Fibroblast of the aortic adventitia (primary cell): ENCODE results near the gene PADI2. TPM values are rescaled to one million over a fixed set of nuclear protein-coding genes. Genes with fewer than 3 reads are reported as not detected.

Source experiments
- DNase-seq: peaks from one replicate; pipeline ENCODE4 v3.0.0-alpha.2; 2010; ENCODE audit warnings: low read depth
- H3K4me3 ChIP-seq: 2 replicates; pipeline ENCODE4 v1.5.1; 2011; ENCODE audit warnings: low read depth, mild to moderate bottlenecking, control low read depth, low read length, moderate library complexity
- total RNA-seq: library from RNA; depleted of rRNA; stranded (reverse); fragments of >200 nt; gene quantifications from 2 replicates; pipeline ENCODE4 v1.2.3, GENCODE V29; 2012; ENCODE audit warnings: low replicate concordance
- TF ChIP-seq, protein P1 (sequence below): IDR thresholded peaks from 2 replicates; pipeline ENCODE4 v1.5.1; 2011; ENCODE audit warnings: mild to moderate bottlenecking, low read length, control low read depth, inconsistent platforms; ENCODE audit not compliant: insufficient read depth

Gene PADI2
- total RNA-seq, 1 donor: 0.09 TPM

DNA sequence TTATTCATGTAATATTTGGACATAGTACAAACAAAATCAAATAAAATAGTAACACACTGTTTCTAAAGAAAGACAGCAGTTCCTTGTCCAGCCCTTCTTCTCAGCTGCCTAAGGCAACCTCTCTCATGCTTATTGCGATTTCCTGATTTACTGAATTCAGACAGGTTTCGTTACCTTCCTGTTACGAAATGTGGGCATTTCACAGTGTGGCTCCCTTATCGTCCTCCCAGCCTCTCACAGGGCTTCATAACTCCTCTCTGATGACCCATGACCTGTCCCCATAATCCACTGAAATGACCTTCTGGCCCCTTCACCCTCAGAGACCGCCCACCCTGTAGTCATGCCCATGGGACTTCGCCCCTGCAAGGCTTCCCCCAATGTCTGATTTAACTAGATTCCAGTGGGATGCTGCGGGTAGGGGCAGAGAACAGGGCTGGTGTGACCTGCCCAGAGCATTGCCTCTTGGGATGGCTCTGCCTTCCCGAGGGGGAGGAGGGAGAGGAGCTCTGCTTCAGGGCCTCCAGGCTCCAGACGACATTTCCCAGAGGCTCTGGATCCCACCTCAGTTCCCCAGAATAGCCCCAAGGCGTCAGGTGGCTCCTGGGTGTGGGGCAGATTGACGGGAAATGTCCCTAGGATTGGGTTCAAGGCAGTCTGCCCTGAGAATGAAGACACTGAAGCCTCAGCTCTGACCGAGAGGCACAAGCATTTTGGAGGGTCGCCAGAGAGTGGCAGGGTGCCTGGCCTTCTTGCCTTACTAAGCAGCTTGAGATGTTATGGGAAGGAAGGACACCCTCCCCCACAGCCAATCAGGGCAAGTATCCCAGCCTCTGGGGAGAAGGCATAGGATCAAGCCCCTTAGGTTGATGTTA lies 20.6 kb downstream of the PADI2 start:
- peak; percentile 8 for DNase-seq
- TF ChIP-seq, protein P1, sequence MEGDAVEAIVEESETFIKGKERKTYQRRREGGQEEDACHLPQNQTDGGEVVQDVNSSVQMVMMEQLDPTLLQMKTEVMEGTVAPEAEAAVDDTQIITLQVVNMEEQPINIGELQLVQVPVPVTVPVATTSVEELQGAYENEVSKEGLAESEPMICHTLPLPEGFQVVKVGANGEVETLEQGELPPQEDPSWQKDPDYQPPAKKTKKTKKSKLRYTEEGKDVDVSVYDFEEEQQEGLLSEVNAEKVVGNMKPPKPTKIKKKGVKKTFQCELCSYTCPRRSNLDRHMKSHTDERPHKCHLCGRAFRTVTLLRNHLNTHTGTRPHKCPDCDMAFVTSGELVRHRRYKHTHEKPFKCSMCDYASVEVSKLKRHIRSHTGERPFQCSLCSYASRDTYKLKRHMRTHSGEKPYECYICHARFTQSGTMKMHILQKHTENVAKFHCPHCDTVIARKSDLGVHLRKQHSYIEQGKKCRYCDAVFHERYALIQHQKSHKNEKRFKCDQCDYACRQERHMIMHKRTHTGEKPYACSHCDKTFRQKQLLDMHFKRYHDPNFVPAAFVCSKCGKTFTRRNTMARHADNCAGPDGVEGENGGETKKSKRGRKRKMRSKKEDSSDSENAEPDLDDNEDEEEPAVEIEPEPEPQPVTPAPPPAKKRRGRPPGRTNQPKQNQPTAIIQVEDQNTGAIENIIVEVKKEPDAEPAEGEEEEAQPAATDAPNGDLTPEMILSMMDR: no peak
- H3K4me3 ChIP-seq: no peak overlapping the region

DNA sequence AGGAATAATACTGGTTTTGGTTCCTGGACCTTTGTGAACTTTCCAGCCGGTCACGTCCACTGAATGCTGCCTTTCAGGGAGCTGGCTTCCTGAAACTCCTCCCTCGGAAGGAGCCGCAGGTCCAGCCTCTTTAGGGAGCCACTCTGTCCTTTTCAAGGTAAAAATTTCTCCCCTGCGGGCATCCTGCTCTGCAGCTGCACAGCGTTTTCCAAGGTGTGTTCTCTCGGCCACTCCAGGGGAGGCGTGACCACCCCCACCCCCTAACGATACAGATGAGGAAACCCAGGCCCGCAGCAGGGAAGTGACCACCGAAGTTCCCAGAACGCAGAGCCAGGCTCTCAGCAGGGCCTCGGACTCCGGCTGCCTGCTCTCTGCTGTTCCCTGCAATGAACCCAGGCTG lies 21.5 kb downstream of the PADI2 start:
- no peak overlapping the region for H3K4me3 ChIP-seq
- TF ChIP-seq, protein P1: no peak
- no peak for DNase-seq

GRCh38 chr1:17097147-17097546 lies 22.1 kb downstream of the PADI2 start:
- DNase-seq: no peak
- TF ChIP-seq, protein P1: no peak
- H3K4me3 ChIP-seq: no peak overlapping the region

DNA sequence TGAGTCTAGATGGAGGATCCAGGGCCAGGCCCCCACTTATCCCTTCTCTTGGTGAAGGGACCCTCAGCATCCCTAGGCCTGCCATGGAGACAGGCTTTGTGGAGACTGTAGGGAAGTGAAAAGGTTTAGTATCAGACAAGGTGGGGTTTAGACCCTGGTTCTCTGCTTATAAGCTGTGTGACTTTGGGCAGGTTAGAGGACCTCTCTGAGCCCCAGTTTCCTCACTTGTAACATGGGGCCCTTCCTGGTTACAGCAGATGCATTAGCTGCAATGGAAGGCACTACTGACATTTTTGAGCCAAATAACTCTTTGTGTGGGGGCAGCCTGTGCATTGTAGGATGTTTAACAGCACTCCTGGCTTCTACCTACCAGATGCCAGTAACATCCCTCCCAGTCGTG lies 22.7 kb downstream of the PADI2 start:
- TF ChIP-seq, protein P1: no peak
- no peak for DNase-seq
- H3K4me3 ChIP-seq: no peak overlapping the region

DNA sequence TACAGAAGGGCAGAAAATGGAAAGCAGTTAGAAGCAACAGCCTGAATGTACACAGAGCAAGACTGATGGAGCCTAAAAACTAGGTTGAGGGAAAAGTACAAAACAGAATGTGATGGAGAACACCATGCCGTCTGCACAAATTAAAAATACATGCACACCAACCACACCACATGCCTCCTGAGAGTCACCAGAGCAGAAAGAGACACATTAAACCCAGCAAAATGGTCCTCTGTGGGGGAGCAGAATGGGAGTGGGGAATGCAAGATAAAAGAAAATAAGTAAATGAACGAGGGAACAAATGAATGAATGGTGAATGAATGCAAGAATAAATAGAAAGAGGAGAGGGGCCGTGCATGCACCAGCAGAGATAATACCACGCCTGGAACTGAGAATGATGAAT lies 24.1 kb downstream of the PADI2 start:
- no peak overlapping the region for H3K4me3 ChIP-seq
- TF ChIP-seq, protein P1: no peak
- DNase-seq: no peak

DNA sequence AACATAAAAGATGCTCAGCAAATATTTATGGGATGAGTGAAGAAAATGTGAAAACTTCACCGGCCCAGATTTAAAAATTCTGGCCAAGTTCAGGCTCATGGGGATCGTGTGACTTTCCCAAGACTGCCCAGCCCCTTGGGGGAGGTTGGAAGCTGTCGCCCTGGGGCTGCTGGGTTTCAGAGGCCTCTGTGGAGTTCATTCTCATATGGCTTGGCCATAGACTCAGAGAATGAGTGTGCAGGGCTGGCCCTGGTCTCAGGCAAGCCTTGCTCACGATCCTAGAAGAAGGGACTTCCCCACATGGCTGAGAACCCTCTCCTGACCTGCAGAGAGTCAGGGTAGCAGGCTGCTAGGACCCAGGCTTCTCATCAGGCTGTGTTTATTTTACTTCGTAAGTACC lies 24.6 kb downstream of the PADI2 start:
- H3K4me3 ChIP-seq: no peak overlapping the region
- DNase-seq: peak; percentile 7
- TF ChIP-seq, protein P1: no peak

DNA sequence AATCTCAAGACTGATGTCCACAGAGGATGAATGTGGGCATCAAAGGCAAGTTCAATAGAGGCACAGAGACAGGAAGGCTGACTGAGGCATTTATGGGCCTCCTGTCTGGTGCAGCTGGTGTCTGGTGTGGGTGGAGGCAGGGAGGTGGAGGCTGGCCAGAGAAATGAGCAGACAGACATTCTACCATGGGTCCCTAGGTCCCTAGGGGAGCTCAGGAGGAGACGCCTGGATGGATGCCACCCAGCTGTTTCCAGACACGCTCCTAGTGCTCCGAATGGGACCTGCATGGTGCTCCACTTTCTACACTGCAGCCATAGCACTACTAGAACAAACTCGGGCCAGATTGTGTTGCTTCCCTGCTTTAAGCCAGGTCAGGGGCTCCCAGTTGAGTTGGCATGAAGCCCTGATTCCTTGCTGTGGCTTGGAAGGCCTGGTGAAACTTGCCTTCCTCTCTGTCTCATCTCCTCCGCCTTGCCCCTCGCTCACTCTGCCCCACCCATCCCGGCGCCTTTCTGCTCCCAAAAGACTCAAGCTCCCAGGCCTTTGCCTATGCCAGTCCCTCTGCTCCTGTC lies 25.3 kb downstream of the PADI2 start:
- TF ChIP-seq, protein P1: no peak
- H3K4me3 ChIP-seq: no peak overlapping the region
- DNase-seq: no peak
